HL-60 (cell line): ENCODE measurements around the gene ZC3H12C.

ENCODE experiments used
- DNase-seq, 2 experiments: peaks; one replicate each; pipeline ENCODE4 v3.0.0-alpha.2; 2010 to 2020; ENCODE audit warnings: low read depth in 1 of 2, low spot score in 1 of 2
- H3K27ac ChIP-seq: fragments of 250-450 bp; sonication (Bioruptor Pico); replicated peaks from 2 replicates; pipeline ENCODE4 v1.5.1; 2020; ENCODE audit warnings: mild to moderate bottlenecking, moderate library complexity
- H3K27me3 ChIP-seq: fragments of 250-450 bp; sonication (Bioruptor Pico); 2 replicates; pipeline ENCODE4 v1.5.1; 2021; ENCODE audit warnings: mild to moderate bottlenecking, moderate library complexity; ENCODE audit not compliant: insufficient read depth, poor library complexity, severe bottlenecking
- H3K4me3 ChIP-seq: replicated peaks from 2 replicates; pipeline ENCODE4 v1.5.1; 2011; ENCODE audit warnings: mild to moderate bottlenecking, control low read depth, low read length; ENCODE audit not compliant: insufficient read depth
- GABPA ChIP-seq: IDR thresholded peaks from 2 replicates; pipeline ENCODE4 v1.6.1; 2012; ENCODE audit warnings: low read depth
- POLR2AphosphoS5 ChIP-seq: IDR thresholded peaks from 2 replicates; pipeline ENCODE4 v1.6.1; 2012; ENCODE audit warnings: low read depth
- SPI1 ChIP-seq: IDR thresholded peaks from 2 replicates; pipeline ENCODE4 v1.6.1; 2012; ENCODE audit warnings: low read depth, mild to moderate bottlenecking, borderline replicate concordance
- TF ChIP-seq, protein P1 (sequence below): IDR thresholded peaks from 2 replicates; pipeline ENCODE4 v1.6.1; 2012; ENCODE audit warnings: low read depth; ENCODE audit not compliant: insufficient replicate concordance
- TF ChIP-seq, protein P2 (sequence below): IDR thresholded peaks from one replicate; pipeline ENCODE4 v1.5.1; 2011; ENCODE audit warnings: low read length, control low read depth, inconsistent platforms; ENCODE audit not compliant: insufficient read depth

The ZC3H12C gene

GRCh38 chr11:110179064-110179463 is 85.9 kb downstream of the ZC3H12C start:
- no peaks in the 10 kb centered on the region for H3K27me3 ChIP-seq
- no peak for DNase-seq
- TF ChIP-seq, protein P1, sequence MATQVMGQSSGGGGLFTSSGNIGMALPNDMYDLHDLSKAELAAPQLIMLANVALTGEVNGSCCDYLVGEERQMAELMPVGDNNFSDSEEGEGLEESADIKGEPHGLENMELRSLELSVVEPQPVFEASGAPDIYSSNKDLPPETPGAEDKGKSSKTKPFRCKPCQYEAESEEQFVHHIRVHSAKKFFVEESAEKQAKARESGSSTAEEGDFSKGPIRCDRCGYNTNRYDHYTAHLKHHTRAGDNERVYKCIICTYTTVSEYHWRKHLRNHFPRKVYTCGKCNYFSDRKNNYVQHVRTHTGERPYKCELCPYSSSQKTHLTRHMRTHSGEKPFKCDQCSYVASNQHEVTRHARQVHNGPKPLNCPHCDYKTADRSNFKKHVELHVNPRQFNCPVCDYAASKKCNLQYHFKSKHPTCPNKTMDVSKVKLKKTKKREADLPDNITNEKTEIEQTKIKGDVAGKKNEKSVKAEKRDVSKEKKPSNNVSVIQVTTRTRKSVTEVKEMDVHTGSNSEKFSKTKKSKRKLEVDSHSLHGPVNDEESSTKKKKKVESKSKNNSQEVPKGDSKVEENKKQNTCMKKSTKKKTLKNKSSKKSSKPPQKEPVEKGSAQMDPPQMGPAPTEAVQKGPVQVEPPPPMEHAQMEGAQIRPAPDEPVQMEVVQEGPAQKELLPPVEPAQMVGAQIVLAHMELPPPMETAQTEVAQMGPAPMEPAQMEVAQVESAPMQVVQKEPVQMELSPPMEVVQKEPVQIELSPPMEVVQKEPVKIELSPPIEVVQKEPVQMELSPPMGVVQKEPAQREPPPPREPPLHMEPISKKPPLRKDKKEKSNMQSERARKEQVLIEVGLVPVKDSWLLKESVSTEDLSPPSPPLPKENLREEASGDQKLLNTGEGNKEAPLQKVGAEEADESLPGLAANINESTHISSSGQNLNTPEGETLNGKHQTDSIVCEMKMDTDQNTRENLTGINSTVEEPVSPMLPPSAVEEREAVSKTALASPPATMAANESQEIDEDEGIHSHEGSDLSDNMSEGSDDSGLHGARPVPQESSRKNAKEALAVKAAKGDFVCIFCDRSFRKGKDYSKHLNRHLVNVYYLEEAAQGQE = no peak
- TF ChIP-seq POLR2AphosphoS5 = no peak
- no peak for TF ChIP-seq SPI1
- TF ChIP-seq GABPA = no peak
- TF ChIP-seq, protein P2, sequence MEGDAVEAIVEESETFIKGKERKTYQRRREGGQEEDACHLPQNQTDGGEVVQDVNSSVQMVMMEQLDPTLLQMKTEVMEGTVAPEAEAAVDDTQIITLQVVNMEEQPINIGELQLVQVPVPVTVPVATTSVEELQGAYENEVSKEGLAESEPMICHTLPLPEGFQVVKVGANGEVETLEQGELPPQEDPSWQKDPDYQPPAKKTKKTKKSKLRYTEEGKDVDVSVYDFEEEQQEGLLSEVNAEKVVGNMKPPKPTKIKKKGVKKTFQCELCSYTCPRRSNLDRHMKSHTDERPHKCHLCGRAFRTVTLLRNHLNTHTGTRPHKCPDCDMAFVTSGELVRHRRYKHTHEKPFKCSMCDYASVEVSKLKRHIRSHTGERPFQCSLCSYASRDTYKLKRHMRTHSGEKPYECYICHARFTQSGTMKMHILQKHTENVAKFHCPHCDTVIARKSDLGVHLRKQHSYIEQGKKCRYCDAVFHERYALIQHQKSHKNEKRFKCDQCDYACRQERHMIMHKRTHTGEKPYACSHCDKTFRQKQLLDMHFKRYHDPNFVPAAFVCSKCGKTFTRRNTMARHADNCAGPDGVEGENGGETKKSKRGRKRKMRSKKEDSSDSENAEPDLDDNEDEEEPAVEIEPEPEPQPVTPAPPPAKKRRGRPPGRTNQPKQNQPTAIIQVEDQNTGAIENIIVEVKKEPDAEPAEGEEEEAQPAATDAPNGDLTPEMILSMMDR = no peak

DNA sequence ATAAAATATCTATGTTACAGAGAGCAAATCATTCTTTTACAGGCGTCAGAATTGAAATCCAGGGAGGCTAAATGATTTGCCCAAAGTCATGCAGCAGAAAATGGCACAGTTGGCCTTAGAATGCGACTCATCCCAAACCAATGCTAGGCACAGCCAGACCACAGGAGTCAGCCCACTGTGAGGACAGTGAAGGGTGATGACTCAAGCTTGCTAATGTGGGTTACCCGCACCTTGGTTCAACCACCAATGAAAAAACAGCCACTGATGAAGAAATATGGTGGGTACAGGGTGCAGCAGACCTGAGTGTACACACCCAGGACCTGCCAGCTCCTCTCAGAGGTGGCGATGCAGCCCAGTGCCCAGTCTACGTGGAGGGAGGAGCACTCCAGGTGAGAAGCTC is 89.7 kb downstream of the ZC3H12C start:
- DNase-seq = peak in 1 of 2 experiments; percentile 5
- no peak overlapping the region for H3K27ac ChIP-seq
- no peaks in the 10 kb centered on the region for H3K27me3 ChIP-seq
- no peak for TF ChIP-seq SPI1
- TF ChIP-seq POLR2AphosphoS5 = no peak
- TF ChIP-seq, protein P2 = no peak
- H3K4me3 ChIP-seq = no peak overlapping the region

More at GRCh38 chr11:110179064-110179463, 85.9 kb downstream of the ZC3H12C start:
- no peak overlapping the region for H3K4me3 ChIP-seq
- H3K27ac ChIP-seq = no peak overlapping the region

DNA sequence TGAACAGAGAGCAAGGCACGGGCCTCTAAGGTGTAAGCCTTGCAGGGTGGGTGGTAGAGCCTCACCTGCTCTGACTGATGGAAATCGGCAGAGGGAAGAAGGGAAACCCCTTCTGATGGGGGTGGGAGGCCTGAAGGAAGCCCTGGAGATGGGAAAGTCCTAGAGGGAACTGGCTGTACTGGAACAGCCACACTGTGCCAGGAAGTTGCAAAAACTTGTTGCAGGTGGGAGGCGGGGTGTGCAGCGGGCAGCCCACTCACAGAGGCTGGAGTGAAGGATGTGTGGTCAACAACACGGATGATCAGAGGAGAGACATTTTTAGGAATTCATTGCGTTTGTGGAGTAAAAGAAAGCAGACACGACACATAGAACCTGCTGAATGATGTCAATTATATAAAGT is 91.3 kb downstream of the ZC3H12C start:
- Histone ChIP-seq H3K4me3 (no peak overlapping the region), H3K27me3 (no peaks in the 10 kb centered on the region), H3K27ac (no peak overlapping the region)
- TF ChIP-seq GABPA (no peak), SPI1 (no peak)
- TF ChIP-seq, protein P1 = no peak
- TF ChIP-seq, protein P2 = no peak
- DNase-seq = no peak

DNA sequence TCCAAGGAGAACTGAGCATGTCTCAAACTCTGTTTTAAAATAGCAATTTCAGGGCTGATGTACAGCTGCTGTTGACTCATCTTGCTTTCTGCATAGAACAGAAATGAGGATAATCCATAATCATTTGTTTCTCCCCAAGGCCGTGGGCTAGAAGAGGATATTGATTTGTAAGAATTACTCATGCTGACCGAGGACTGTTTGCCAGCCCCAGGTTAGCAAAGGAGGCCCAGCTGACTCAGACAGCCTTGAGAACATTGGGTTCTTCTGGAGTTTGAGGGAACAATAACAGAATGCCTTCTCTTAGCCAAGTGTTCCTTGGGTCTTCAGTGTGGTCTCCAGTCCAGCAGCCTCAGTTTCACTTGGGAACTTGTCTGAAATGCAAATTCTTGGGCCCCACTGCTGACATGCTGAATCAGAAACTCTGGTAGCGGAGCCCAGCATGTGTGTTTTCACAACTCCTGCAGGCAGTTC is 92.0 kb downstream of the ZC3H12C start:
- no peak overlapping the region for H3K27ac ChIP-seq
- TF ChIP-seq POLR2AphosphoS5 = no peak
- TF ChIP-seq, protein P1 = no peak
- TF ChIP-seq, protein P2 = no peak
- TF ChIP-seq SPI1 = no peak
- no peak for TF ChIP-seq GABPA

More for the DNA sequence above, 92.0 kb downstream of the ZC3H12C start:
- no peak overlapping the region for H3K4me3 ChIP-seq
- H3K27me3 ChIP-seq = no peaks in the 10 kb centered on the region
- DNase-seq = no peak
